Measurements from ENCODE around the gene TLE5. TPM values are rescaled to one million over a fixed set of nuclear protein-coding genes. Genes with fewer than 3 reads are reported as not detected.

Gene TLE5
- total and polyA plus RNA-seq, 8 donors = 335 to 954 (median 788) TPM

DNA sequence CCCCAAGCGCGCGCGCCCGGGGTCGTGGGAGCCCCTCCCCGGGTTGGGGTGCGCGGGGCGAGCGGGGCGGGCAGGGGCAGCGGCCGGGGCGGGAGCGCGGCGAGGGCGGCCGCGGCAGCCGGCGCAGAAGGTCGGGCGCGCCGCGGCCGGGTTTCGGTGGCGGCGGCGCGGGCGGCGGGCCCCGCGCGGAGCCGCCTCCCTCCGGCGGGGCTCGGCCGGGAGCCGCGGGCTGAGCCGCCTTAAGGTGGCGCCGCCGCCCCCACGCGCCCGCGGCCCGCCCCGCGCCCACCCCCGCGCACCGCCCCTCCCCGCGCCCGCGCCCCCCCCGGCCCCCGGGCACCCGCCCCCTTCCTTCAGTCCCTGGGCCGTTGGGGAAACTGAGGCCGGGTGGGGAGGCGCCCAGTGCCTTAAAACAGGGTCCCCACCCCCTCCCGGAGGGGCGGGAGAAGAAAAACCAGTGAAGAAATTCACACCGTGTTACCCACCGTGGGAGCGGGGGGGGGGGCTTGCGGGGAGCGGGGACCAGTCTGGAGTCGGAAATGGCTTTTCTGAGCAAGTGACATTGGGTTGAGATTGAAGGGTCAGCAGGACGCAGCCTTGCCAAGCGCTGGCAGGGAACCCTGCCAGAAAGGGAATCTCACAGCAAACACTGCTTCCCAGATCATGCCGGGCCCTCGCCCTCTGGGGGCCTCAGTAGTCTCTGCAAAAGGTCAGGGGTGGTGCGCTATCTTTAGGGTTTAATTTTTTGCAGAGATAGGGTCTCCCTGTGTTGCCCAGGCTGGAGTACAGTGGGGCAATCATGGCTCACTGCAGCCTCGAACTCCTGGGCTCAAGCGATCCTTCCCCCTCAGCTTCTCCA, 33.0 kb downstream of the TLE5 start, which contains the start of gene TLE2:
TSS of gene TLE2 (minus strand) at position 216 of the 859 bp plus-strand sequence. CDS start 376 bp downstream, outside the sequence.
- Histone ChIP-seq H3K4me1 (peaks cover 4 to 8% of the 10 kb centered on the region in 2 donors), H3K4me3 (peak within 1 kb of the TSS; percentile 46 to 52), H3K36me3 (no peaks in the 10 kb centered on the region), H3K27me3 (peaks cover 0 to 72% of the 10 kb centered on the region in 2 donors), H3K27ac (peak within 1 kb of the TSS in 1 of 2 donors; percentile 28), H3K9me3 (no peaks in the 10 kb centered on the region)
- intact Hi-C loops (cut with DNase I) = no loop called here
- no peak for DNase-seq
- TF ChIP-seq, protein P1, sequence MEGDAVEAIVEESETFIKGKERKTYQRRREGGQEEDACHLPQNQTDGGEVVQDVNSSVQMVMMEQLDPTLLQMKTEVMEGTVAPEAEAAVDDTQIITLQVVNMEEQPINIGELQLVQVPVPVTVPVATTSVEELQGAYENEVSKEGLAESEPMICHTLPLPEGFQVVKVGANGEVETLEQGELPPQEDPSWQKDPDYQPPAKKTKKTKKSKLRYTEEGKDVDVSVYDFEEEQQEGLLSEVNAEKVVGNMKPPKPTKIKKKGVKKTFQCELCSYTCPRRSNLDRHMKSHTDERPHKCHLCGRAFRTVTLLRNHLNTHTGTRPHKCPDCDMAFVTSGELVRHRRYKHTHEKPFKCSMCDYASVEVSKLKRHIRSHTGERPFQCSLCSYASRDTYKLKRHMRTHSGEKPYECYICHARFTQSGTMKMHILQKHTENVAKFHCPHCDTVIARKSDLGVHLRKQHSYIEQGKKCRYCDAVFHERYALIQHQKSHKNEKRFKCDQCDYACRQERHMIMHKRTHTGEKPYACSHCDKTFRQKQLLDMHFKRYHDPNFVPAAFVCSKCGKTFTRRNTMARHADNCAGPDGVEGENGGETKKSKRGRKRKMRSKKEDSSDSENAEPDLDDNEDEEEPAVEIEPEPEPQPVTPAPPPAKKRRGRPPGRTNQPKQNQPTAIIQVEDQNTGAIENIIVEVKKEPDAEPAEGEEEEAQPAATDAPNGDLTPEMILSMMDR (IDR thresholded peaks at IDR 0.05) = no peak
- ATAC-seq = peak; percentile 45

DNA sequence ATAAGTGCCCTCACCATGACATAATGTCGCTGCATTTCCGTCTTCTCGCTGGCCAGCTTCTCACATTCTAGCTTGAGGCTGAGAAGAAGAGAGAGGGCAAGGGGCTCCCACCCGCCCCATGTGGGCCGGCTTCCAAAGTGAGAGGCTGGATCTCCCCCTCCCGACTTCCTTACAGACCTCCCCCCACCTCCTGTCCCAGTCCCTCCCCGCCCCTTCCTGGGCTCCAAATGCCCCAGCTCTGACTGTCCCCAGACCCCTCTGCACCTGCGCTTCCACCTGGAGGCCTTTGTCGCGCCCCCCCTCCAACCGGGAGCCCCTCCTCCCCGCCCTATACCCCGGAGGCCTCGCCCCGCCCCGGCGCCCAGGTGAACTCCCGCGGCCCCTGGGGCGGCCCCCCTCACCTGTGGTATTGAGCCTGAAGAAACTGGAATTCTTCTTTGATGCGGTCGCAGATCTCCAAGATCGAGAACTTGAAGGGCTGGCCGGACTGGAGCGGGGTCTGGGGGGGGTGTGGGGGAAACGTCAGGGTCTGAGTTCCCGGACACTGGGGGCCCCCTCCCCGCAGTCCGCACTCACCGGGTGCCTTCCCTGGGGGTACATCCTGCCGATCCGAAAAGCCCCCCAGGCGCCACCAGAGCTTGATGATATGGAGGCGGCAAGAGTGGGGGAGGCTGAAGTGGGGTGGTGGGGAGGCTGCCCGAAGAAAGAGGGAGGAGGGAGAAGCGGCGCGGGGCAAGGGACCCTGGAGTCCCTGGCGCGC, 33.8 kb downstream of the TLE5 start:
- no peaks in the 10 kb centered on the region for H3K36me3 ChIP-seq
- intact Hi-C loops (cut with DNase I) = no loop called here
- ATAC-seq = peak; percentile 61
- peak overlapping the region; percentile 46 to 52 for H3K4me3 ChIP-seq
- TF ChIP-seq, protein P1 (IDR thresholded peaks at IDR 0.05) = no peak
- peak in 2 of 4 donors; percentile 42 to 85 for DNase-seq
- peaks cover 4 to 8% of the 10 kb centered on the region in 2 donors for H3K4me1 ChIP-seq
- H3K27me3 ChIP-seq = peaks cover 0 to 78% of the 10 kb centered on the region in 2 donors
- H3K27ac ChIP-seq = peak overlapping the region in 1 of 2 donors; percentile 28
- H3K9me3 ChIP-seq = no peaks in the 10 kb centered on the region

DNA sequence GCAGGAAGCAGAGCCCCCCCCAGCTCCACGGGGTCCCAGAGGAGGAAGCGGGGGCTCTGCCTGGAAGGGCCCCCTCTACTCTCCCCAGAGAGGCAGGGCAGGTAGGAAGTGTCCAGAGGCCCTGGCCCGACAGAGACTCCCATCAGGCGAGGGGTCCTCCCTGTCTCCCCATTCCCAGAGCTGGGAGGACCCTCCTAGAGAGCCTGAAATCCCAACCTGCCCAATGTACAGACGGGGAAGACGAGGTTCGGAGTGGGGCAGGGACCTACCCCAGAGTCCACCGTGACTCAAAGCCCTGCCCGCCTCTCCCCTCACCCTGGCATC, 34.4 kb downstream of the TLE5 start:
- H3K27me3 ChIP-seq = peaks cover 0 to 78% of the 10 kb centered on the region in 2 donors
- no peak for DNase-seq
- peak overlapping the region in 1 of 2 donors; percentile 52 for H3K4me3 ChIP-seq
- peak; percentile 55 for ATAC-seq
- no peaks in the 10 kb centered on the region for H3K9me3 ChIP-seq
- H3K4me1 ChIP-seq = peaks cover 4 to 8% of the 10 kb centered on the region in 2 donors
- intact Hi-C loops (cut with DNase I) = no loop called here
- TF ChIP-seq, protein P1 (IDR thresholded peaks at IDR 0.05) = no peak
- peak overlapping the region in 1 of 2 donors; percentile 28 for H3K27ac ChIP-seq
- no peaks in the 10 kb centered on the region for H3K36me3 ChIP-seq

DNA sequence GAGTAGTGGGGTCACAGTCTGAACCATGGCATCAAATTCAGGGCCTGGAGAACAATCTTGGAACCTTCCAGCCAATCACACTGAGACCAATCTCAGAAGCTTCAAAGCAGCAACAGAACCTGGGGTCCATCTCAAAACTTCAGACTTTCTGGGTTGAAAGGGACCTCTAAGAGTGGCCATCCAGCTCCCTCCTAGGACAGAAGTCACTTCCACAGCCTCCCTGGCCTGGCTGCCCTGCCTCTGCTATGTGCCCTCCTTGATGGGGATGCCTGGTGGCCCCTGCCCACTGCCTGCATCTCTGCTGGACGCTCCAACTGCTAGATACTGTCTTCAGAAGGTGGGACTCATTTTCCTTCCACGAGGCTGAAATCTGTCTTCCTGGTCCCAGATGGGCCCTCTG, 35.0 kb downstream of the TLE5 start:
- peaks cover 4 to 8% of the 10 kb centered on the region in 2 donors for H3K4me1 ChIP-seq
- no peak overlapping the region for H3K4me3 ChIP-seq
- ATAC-seq (no peak), DNase-seq (no peak)
- no peak overlapping the region for H3K27ac ChIP-seq
- TF ChIP-seq, protein P1 (IDR thresholded peaks at IDR 0.05) = no peak
- no peaks in the 10 kb centered on the region for H3K36me3 ChIP-seq
- intact Hi-C loops (cut with DNase I) = no loop called here
- H3K9me3 ChIP-seq = no peaks in the 10 kb centered on the region
- peaks cover 0 to 71% of the 10 kb centered on the region in 2 donors for H3K27me3 ChIP-seq

DNA sequence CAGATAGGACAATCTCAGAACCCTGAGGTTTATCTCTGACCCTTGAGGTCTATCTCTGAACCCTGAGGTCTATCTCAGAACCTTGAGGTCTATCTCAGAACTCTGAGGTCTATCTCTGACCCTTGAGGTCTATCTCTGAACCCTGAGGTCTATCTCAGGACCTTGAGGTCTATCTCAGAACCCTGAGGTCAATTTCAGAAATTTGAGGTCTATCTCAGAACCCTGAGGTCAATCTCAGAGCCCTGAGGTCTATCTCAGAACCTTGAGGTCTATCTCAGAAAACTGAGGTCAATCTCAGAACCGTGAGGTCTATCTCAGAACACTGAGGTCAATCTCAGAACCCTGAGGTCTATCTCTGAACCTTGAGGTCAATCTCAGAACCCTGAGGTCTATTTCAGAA, 35.5 kb downstream of the TLE5 start:
- DNase-seq (no peak), ATAC-seq (no peak)
- Histone ChIP-seq H3K4me1 (peaks cover 4 to 8% of the 10 kb centered on the region in 2 donors), H3K27me3 (peaks cover 0 to 66% of the 10 kb centered on the region in 2 donors), H3K27ac (no peak overlapping the region), H3K9me3 (no peaks in the 10 kb centered on the region), H3K36me3 (no peaks in the 10 kb centered on the region), H3K4me3 (no peak overlapping the region)
- TF ChIP-seq, protein P1 (IDR thresholded peaks at IDR 0.05) = no peak
- intact Hi-C loops (cut with DNase I) = no loop called here
